GM19324 (cell line): Measurements from ENCODE around the gene GNAO1.

Experiments used
- ATAC-seq: cut with Tn5 transposase; IDR thresholded peaks from one replicate; pipeline ENCODE4 v1.9.1; 2021; ENCODE audit warnings: mild to moderate bottlenecking, moderate library complexity; ENCODE audit not compliant: unreplicated experiment, low FRiP score

Gene GNAO1

DNA sequence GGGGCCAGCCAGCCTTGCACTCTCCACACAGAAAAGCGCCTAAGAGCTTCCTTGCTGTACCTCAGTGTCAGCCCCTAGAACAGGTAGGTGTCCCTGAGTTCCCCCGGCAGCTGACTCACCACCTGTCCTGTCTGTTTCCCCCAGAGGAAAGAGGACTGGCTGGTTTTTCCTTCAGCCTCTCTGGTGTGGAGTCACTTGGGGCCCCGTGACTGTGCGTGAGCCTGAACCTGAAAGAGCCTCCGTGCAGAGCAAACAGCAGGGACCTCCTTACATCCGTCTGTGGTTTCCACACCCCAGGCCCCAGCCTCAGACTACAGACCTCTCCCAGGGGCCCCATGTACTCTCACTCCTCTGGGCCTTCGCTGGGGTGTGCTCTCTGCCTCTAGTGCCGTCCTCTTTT, 87.8 kb downstream of the GNAO1 start:
- ATAC-seq, result no peak

GRCh38 chr16:56279914-56280313, 88.6 kb downstream of the GNAO1 start:
- ATAC-seq, result no peak

DNA sequence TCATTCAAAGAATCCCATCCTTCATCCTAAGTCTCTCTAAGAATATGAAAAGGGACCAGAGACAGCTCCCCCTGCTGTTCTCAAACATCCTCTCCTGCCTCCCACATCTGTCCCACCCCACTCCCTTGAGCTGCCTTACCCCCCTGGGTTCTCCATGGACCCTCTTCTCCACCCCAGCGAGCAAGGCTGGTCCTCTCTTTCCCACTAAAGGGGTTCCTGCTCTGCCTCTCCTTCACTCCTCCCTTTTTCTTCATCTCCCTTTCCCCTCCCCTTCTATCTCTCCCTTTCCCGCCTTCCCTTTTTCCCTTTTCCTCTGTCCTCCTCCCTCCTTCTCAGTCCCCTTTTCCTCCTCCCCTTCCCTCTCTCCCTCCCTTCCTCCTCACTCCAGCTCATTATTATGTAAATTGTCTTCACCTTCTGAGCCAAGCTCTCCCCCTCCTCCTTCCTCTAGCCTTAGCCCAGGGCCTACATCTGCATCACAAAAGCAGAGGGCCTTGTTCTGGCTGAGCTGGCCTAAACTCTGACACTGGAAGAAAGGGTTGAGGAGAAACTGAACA, 90.0 kb downstream of the GNAO1 start:
- no peak for ATAC-seq

DNA sequence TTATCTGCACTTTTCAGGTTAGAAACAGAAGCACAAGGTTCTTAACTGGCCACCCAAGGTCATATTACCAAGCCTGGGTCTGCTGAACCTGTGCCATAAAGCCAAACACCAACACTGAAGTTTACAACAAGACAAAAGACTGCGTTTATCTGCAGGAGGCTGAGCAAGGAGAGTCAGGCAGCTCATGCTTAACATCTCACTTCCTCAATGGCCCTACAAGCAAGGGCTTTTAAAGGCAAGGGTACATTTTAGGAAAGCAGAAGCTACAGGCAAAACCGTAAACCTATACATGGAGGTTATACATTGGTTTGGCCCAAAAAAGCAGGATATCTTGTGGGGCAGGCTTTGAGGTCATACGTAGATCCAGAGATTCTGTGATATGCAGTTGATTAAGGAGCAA, 91.2 kb downstream of the GNAO1 start:
- ATAC-seq, result no peak

DNA sequence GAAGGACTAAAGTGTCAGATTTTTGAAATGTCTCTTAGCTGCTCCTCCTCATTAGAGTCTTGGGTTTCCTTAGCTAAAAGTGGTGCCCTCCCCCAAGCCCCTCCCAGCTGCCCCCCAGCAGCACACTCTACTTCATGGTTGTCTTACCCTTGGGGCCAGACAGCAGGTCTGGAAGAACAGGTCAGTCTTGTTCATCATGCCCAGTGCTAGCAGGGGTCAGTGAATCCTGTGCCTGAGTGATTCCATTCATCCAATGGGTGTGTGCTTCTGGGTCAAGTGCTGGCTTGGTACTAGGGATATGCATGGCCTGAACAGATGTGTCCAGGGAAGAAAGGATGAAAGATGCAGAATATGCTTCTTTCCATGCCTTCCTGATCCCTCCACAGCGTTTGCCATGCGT, 93.2 kb downstream of the GNAO1 start:
- no peak for ATAC-seq

- ATAC-seq, result no peak
Observed at GRCh38 chr16:56286809-56287208, 95.5 kb downstream of the GNAO1 start.

DNA sequence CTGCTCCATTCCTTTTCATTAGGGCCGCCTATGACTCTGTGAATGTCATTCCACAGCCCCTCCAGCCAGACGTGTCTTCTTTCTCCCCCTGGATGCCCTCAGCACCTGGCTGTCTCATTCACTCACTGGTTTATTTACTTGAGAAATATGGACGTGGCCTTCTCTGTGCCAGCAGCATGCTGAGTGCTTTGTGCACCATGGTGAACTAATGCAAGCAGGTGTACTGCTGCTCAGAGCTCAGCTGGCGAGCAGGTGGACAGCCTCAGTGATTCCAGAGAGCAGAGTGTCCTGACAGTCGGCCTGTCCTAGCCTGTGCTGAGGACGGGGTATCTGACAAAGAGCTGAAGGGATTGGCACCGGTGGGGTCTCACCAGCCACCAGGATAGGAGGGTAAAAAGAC, 96.7 kb downstream of the GNAO1 start:
- no peak for ATAC-seq

DNA sequence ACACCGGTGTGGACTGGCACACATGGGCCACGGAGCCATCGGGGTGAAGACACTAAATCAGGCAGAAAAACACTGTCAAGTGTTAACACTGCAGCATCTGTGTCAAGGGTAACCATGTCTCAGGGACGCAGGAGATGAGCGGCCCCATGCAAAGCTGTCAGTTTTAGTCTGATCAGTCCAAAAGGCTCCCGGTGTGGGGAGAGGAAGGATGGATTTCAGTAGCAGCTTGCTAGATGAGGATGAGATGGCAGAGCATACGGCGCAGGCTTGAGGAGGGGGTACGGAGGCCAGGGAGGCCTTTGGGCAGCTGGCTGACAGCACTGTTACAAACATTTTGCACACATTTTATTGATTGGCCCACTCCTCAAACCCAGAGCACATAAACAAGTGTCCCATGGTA, 98.1 kb downstream of the GNAO1 start:
- no peak for ATAC-seq

GRCh38 chr16:56289862-56290261, 98.6 kb downstream of the GNAO1 start:
- ATAC-seq, result no peak

GRCh38 chr16:56294014-56294413, 102.7 kb downstream of the GNAO1 start:
- no peak for ATAC-seq

DNA sequence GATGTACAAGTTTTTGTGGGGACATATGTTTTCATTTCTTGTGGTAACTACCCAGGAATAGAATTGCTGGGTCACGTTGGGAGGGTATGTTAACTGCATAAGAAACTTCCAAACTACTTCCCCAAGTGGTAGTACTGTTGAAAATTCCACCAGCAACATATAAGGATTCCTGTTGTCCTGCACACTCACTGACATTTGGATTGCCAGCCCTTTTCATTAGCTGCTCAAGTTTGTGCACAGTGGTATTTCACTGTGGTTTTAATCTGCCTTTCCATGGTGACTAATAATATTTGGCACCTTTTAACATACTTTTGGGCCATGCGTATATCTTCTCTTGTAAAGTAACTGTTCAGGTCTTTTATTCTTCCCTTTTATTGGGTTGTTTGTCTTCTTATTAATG, 103.3 kb downstream of the GNAO1 start:
- ATAC-seq, result no peak

DNA sequence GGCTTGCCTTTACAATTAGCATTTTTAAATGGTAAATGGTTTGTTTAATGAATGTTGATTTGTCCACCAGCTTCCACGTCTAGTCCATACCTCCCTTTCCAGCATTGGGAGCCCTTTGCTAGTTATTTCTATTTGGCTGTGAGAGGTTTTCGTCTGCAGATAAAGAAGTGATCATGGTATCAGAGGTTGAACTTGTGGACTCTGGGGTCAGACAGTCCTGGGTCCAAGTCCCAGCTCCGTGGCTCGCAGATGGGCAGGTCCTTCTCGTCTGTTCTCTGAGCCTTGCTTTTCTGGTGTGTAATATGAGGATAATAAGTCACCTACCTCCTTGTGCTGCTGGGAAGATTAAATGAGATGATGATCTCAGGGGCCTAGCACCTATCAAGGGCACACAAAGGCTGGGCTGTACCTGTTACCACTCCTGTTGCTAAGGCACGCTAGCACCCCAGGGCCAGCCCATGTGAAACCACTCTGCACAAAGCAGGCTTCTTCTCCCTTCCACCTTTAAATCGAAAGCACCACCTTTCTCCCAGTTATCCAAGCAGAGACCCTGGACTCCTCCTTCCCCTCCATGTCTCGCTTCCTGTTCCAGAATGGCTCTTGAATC, 103.9 kb downstream of the GNAO1 start:
- no peak for ATAC-seq

DNA sequence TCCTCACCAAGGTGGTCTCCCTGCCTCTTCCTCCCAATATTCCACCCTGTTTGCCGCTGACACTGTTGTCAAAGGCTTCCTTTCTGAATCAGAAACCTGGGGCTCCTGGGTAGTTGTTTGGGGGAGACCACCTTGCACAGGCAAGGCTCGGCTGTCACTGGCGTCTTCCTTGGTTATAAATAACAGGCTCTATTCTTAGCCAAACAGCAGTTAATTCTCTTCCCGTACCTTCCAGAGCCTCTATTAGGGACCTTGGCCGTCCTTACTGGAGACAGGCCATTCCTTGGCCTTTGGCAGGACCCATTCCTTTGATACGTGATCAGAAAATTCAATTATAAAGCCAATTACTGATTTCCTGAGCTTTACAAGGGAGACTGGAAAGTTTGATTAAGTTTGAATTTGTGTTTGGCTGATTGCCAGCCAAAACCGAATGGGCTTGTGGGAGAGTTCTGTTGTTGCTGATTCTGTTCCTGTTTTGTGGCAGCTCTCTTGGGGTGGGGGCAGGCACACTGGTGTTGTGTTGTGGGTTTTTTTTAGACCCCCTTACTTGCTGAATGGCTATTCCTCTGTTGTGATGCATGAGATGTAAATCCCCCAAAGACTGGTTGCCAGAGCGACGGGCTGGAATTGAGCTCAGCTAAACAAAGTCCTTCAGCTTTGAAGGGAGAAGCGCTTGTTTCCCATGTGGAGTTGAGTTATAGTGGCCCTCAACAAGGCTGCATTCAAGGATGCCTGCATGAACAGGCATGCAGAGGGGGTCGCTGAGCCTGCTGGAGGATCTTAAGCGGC, 104.6 kb downstream of the GNAO1 start:
- no peak for ATAC-seq

- ATAC-seq, result no peak
Observed at GRCh38 chr16:56297684-56298083, 106.4 kb downstream of the GNAO1 start.

DNA sequence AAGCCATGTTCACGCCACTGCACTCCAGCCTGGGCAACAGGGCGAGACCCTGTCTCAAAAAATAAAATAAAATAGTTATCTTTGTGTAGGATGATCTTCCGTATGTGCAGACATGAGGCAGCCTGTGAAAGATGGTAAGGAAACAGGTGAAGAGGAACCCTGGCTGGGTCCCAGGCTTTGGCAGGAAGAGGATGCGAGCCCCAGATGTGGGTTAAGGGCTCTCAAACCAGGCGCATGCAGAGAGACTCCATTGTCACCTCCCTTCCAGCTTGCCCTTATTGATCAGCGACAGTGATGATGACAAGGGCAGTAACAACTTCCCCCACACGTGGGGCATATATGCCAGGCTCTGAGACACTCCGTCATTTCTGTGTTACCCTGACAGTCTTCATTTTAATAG, 106.8 kb downstream of the GNAO1 start:
- ATAC-seq, result no peak

- ATAC-seq, result no peak
Observed at GRCh38 chr16:56298948-56299596, 107.8 kb downstream of the GNAO1 start.

- no peak for ATAC-seq
Observed at GRCh38 chr16:56300242-56300623, 108.9 kb downstream of the GNAO1 start.

- ATAC-seq, result no peak
Observed at GRCh38 chr16:56300891-56301850, 109.9 kb downstream of the GNAO1 start.

- ATAC-seq, result no peak
Observed at GRCh38 chr16:56302506-56302905, 111.2 kb downstream of the GNAO1 start.

GRCh38 chr16:56303066-56303715, 111.9 kb downstream of the GNAO1 start:
- no peak for ATAC-seq
